Stimulated activated naive CD4-positive, alpha-beta T cell (primary cell): ENCODE measurements around the gene GBX1.

Experiments used
- DNase-seq, 6 experiments: peaks; one replicate each; lab custom pipeline; 2025; lab: John Stamatoyannopoulos, UW

Gene GBX1

DNA sequence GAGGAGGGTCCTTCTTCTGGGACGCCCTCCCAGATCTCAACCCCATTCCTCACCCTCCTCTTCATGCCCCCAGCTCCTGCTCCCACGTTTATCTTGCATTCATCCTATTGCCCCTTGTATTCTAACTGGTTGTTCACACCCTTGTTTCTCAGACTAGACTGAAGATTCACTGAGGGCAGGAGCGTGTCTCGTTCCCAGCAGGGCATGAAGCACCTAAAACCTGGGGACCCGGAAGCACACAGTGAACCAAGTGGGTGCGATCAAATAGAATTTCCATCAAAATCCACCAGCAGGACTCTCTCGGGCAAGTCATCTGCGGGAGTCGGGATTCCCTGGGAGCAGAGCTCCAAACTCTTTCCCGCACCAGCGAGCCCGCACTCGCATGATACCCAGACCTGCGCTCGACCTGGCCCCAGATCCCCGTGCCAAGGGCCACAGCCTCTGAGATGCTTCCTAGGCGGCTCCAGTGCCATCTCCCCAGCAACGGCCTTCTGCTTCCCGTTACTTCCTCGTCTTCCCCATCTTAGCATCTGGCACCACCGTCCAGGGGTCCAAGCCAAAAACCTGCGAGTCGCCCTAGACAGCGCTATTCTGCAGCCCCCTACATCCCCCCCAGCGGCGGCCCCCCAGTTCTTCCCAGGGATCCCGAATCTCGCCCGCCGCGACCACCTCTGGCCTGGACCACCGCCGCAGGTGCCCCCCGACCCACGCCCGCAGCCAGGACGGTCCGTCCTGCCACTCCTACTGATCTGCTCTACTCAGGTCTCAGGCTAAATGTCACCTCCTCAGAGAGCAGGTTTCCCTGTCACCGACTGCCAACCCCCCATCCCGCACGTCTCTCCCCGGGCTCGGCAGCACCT, 6.1 kb upstream of the GBX1 start:
- DNase-seq = no peak

DNA sequence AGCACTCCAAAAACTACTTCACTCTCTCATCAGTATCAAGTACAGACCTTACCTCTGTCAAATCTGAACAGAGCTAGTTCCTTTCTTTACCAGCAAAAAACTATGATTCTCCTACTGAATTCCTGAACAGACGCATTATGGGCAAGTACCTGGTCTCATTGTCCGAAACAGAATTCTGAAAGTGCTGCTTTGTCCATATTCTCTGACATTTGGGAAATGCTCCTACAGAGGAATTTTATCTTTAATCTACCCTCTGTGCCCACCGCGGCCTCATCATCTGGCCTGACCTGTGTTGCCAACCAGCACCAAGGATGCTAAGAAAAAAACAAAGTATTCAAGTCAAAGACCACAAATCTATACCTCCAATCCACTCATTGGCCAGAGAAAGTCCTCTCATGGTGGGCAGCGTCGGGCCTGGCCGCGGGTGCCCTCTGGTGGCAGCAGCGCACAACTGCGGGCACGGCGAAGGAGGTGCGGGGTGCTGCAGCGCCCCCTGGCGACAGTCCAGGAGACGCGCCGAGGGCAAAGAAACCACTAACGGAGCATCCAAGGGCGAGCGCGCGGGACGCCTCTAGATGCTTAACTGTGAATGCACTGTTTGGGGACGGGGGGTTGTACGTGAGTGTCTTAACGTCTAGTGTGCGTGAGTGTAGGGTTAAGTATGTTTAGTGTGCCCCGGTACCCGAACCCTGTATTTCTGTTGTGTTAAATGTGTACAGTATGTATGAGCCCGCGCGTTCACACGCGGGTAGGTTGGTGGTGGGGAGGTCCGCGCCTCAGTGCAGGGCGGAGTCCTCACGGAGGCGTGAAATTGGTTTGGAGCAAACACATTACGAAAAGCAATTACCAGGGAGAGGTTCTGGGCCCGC, 5.0 kb upstream of the GBX1 start:
- DNase-seq = peak; percentile 43 to 86 (median 72)

DNA sequence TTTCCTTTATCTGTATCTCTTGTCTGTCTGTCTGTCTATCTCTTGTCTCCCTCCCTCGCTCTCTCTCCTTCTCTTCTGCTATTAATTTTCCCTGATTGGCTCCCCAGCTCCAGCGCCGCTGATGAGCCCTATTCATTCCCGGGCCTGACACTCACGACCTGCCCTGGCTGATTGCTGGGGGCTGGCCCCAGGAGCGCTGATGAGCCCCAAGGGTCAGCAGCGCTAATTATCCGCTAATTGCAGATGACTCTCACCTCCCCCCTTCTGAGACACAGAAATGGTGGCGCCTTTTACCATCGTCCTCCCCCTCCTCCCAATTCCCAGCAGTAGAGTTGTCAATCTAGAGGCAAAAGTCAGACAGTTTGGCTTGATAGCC, 1.3 kb upstream of the GBX1 start:
- no peak for DNase-seq

DNA sequence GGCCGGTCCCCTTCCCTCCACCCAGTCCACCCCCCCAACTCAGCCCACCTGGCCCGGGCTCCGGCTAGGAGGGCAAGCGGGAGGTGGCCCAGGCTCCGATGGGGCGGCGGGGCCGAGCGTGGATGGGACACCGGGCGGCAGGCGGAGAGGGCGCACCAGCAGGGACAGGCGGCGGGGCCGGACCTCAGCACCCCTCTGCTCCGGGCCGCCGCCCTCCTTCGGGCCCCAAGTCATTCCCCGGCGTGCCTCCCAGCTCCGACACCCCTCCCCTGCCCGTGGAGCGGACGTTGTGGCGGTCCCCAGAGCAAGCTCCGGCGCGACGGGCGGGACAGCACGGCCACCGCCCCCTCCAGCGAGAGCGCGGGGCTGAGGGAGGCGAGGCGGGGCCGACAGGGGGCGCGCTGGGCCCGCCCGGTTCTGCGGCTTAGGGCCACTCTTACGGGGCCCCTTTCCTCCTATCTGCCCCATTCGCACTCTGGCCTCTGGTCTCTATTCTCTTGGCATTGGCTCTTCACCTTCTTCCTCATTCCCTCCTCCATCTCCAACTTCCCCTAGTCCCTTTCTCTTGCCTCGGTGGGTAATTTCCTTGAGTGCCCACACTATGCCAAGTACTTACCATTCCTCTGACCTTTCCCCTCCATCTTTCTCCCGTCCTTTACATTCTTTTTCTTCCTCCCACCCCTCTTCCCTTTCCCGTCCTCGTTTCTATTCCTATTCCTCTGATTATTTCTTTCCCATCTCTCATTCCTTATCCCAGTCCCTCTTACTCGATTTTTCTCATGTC, 701 bp upstream of the GBX1 start:
- DNase-seq = peak in 5 of 6 experiments; percentile 8 to 60 (median 46)

DNA sequence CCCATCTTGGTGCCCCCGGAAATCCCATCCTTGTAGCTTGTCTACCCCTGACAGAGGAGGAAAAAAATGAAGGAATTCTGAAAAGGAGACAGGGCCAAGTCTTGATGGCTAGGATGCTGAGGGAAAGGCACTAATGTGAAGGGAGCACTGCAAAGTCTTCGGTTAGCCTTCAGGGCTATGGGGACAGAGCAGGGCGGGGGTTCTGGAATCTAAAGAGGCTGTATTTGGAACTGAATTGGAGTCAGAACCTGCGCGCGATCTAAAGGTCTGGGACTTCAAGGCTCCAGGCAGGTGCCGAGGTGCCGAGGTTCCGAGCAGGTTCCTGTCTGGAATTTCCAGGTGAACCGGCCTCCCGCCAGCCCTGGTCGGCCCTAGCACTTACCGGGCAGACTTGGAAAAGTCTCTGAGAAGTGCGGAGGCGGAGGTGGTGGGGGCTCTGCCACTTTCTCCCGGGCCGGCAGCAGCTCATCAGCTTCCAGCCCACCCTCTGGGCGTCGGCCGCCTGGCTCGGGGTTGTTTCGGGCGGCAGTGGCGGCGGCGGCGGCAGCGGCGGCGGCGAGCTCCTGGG, 781 bp downstream of the GBX1 start:
- DNase-seq = no peak

DNA sequence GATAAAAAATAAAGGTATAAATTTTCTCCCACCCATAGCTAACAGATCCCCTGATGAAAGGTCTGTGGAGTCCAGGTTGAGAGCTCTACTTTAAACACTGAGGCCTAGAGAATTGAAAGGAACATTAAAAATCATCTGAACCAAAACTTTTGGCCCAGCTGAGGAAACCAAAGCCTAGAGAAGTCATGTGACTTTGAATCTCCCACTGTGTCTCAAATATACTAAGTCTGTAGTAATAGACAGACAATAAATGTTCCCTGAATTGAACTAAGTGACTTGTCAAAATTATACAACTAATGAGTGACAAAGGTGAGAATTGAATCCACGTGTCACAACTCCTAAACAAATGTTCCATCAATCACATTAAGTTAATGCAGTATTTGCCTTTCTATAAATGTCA, 5.7 kb downstream of the GBX1 start:
- no peak for DNase-seq

DNA sequence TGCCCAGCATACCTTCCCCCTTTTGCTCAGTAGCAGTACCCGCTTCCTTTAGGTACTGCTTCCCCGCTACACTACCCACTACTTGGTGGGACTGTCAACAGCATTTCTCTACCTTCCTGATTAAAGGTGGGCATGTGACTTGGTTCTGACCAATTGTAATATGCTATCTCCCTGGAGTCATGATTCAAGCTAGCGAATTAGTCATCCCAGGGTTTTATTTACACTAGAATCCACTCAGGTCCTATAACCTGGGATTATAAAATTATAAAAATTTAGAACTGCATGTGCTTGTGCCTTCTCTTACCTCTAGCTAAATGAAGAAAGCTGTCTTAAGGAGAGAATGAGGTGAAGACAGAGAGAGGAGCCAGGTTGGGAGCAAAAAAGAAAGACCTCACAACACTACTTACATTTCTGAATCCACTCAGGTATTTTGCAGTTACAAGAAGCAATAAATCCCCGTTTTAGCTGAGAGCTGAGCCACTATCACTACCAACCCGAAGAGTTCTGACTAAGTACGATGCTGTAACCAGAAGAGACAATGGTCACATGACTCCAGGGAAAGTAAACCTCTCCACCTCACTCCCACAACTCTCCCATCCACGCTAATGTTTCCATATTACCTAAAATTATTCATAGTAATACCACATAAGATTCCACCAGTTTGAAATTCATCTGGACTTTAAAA, 9.7 kb downstream of the GBX1 start:
- DNase-seq = no peak

DNA sequence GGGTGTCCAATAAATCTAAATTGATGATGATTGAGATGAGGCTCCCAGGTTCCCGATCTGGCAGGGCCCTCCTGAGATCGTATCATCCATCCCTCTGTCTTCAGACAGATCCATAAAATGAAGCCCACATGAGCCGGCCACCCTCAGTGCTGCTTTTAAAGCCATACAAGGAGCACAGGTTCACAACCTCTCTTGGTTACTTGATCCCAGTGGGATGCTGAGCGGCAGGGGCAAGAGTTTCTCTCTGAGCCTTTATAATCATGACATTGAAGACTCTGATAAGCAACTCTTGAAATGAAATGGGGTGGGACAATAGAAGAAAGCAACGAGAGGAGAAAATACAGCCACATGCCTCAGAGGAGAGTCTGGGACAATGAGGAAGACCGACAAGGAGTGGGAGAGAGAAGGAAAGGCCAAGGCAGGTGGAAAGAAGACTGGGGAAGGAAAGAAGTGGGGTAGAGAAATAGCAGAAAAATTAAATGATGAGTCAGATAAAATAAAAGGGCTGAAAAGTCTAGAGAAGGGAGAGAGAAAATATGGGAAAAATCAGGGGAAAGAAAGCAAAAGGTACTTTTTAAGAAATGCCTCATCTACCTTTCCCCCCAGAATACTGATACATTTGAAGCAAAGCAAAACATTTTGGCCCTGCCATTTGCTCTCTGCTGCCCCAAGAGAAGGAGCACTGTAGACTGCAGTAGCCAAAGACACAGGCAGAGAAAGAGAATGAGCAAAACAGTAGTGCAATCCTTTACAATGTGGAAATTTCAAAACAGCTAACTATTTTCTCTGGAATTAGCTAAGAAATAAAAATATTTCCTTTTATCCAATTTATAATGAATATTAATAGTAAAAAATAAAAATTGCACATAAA, 14.6 kb downstream of the GBX1 start:
- no peak for DNase-seq

DNA sequence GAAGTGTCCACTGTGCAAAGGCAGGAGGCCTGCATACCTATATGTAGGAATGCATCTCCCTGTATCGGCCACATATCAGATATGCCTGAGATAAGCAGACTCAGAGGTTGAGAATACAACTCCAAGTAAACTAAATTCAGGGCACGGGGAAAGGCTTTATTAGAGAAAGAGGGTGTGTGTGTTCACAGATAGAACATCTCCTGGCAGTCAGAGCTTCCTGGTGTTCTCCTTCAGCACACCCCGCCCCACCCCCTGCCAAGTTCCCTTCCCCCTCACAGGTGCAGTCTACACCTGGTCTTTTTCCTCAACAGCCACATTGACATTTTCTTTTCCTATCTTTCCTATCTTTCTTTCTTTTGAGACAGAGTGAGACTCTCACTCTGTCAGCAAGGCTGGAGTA, 17.1 kb downstream of the GBX1 start:
- no peak for DNase-seq

DNA sequence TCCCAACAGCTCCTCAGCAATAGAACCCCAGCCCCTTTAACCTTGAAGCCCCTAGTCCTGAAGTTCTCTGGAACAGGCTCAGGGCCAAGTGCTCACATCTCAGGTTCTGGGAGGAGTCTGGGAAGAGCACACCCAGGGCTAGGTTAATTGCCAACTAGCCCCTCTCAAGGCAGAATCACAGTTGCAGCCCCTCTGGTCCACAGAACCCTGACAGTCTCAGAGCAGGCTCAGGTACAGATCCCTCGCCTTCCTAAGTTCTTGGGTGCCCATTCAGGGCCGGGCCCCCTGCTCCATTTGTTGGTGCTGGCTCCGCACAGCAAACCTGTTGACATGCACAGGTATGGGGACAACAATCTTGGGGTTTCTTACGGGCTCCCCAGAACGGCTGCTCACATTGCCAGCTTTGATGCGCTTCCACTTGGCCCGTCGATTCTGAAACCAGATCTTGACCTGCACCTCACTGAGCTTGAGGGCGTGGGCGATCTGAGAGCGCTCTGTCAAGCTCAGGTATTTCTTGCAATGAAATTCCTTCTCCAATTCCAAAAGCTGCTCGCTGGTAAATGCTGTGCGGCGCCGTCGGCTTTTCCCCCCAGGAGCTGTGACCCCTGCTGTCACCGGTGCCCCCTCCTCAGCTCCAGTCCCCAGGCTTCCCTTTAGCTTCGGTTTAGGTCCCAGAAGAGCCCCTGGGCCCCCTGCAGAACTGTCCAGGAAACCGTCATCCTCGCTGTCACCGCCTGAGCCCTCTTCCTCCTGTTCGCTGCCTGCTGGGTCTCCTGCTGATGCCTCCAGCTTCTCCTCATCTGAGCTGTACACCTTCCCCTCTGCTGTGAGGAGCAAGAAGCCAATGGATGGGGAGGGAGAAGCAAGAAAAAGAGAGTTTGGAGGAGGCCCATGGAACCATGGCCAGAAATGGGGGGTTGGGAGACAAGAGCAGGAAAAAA, 18.9 kb downstream of the GBX1 start:
- DNase-seq = no peak

DNA sequence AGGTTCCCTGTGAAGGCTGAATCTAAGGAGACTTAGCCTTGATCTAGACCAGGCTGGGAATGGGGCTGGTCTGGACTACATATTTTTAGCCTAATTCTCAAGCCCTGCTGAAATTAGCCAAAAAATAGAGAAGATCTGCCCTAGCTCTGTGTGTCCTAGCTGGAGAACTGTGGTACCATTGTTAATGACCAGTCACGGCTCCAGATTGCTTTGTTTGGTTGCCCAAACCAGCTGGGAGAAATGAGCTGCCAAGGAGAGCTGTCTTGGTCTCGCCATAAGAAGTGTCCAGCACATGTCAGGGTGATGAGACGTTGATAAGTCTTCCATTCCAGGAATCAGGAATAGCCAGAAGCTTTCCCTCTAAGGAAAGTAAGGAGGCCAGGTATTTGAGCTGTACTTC, 20.7 kb downstream of the GBX1 start:
- DNase-seq = no peak

DNA sequence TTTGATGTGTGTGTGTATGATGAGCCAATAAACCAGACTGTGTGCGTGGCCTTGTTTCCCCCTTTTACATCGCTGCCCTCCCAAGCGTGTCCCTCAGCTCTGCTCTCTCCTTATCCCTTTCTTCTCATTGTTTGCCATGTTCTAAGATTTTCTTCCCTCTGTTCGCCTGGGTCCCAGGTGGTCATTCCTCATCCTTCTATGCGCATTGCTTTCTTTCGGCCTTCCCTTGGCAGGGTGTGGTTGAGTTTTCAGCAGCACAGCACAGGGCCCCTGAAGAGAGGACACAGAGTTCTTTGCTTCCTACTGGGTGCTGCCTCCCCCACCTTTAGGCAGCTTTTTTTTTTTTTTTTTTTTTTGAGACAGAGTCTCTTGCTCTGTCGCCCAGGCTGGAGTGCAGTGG, 23.1 kb downstream of the GBX1 start:
- no peak for DNase-seq

DNA sequence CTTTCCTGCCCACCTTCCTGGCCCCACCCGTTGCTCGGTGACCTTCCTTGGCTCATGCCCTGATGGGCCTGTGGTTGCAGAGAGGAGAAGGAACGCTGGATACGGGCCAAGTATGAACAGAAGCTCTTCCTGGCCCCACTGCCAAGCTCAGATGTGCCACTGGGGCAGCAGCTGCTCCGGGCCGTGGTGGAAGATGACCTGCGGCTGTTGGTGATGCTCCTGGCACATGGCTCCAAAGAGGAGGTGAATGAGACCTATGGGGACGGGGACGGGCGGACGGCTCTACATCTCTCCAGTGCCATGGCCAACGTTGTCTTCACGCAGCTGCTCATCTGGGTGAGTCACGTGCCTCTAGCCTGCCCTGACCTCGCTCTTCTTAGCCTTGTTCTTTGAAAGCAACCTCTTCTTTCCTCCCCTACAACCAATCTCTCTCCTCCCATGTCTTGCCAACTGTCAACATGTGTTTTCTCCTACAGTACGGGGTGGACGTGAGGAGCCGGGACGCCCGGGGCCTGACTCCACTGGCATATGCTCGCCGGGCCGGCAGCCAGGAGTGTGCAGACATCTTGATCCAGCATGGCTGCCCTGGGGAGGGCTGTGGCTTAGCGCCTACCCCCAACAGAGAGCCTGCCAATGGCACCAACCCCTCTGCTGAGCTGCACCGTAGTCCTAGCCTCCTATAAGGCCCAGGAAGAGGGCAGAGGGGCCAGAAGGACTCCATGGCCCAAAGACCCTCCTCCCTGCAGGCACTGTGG, 24.1 kb downstream of the GBX1 start:
- no peak for DNase-seq

DNA sequence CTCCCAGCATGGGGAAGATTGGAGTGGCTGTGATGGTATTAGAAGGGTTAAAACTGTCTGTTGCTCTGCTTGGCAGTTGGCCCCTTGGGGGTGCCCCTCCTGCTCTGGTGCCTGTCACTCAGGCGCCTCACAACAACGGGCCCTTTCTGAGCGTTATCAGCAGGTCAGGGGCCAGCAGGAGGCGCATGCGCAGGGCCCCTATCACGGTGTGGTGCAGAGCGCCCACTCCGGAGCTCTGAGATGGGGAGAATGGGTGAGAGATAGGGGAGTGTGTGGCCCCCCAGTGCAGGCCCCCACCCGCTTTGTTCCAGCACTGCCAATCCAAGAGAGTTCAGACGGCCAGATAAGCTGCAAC, 24.8 kb downstream of the GBX1 start:
- DNase-seq = no peak

DNA sequence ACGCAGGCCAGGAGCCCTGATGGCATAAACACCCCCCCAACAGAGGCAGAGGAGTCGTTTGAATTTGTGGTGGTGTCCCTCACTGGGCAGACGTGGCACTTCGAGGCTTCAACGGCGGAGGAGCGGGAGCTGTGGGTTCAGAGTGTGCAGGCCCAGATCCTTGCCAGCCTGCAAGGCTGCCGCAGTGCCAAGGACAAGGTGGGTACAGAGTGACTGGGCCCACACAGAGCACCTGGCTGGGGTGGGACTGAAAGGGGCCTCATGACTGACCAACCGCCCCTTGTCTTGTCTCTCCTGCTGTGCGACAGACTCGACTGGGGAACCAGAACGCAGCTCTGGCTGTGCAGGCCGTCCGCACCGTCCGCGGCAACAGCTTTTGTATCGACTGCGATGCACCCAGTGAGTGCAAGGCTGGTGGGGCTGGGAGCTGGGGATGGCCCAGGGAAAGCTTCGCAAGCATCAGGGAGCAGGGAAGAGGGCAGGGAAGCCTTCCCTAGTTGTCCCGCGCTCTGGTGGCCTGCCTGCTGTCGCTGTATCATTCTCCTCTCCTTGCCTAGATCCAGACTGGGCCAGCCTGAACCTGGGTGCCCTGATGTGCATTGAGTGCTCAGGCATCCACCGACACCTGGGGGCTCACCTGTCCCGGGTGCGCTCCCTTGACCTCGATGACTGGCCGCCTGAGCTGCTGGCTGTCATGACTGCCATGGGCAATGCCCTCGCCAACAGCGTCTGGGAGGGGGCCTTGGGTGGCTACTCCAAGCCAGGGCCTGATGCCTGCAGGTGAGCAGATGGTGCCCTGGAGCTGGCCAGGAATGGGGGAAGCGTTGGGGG, 25.4 kb downstream of the GBX1 start:
- no peak for DNase-seq

DNA sequence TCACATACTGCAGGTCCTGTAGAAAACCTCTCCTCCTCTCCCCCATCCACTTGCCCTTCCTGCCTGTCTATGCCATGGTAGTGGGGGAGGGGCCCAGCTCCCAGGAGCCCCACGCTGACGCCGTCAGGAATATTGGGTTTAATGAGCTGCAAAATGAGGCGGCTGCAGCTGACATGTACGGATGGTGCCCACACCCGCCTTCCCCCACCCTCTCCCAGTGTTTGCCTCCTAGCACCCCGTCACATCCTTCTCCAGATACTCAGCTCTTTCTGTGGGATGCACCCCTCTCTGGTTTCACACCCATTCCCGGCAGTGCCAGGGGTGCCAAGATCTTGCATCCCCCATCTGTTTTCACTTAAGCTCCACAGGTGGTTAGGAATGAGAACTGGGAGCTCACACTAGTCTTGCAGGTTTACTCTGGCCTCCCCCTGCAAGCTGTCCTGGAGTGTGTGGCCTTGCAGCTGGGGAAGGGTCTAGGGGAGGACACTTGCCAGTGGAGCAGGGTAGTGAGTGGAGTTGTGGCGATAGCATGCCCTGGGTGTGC, 26.1 kb downstream of the GBX1 start:
- no peak for DNase-seq

DNA sequence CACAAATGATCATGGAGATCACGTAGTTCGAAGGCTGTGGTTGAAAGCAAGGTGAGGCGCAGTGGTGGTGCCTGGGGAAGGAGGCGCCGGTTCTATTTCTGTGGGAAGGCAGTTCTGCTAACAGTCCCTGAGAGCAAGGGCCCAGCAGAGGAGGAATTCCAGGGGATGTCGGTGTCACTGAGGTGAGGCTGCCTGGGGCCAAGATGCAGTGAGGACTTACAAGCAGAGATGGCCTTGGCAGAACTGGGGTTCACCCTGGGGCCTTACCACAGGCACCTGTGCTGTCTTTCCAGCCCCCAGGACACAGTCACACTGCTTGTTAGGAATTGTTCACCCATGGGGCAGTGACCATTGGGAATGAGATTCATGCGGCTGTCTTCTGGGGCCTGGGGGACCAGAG, 26.7 kb downstream of the GBX1 start:
- DNase-seq = no peak

DNA sequence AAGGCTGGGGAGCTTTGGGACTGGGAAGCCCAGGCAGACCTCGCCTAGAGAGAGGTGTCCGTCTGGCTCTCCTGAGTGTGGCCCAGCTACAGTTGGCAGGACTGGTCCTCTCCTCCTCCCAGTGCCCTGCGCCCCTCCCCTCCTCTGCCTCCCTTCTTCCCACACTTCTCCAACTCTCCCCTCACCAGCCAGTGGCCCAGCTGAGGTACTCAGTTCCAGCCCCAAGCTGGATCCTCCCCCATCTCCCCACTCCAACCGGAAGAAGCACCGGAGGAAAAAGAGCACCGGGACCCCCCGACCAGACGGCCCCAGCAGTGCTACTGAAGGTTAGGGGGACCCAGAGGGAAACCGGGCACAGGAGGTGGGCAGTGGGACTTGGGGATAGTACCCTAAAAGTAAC, 27.7 kb downstream of the GBX1 start:
- no peak for DNase-seq
